Breast epithelium (tissue), 3 donors: ENCODE results near the gene RBM19.

ENCODE experiments used
- CTCF ChIP-seq, 3 donors: fragments of 450-650 bp; IDR thresholded peaks; one replicate each; pipeline ENCODE4 v1.5.1; 2016 to 2017; ENCODE audit warnings: antibody characterized with exemption in 3 of 3, mild to moderate bottlenecking in 3 of 3, moderate library complexity in 3 of 3
- POLR2A ChIP-seq: fragments of 450-650 bp; IDR thresholded peaks from one replicate; pipeline ENCODE4 v1.6.1; 2016; ENCODE audit warnings: antibody characterized with exemption, mild to moderate bottlenecking, moderate library complexity
- POLR2AphosphoS5 ChIP-seq, 3 donors: sonication (generic); formaldehyde crosslinking; IDR thresholded peaks; one replicate each; pipeline ENCODE4 v1.6.1; 2017; ENCODE audit warnings: antibody characterized with exemption in 3 of 3

- no peak for TF ChIP-seq CTCF (IDR thresholded peaks at IDR 0.05)
- no peak for TF ChIP-seq POLR2A
- TF ChIP-seq POLR2AphosphoS5 (IDR thresholded peaks at IDR 0.05), result no peak
Observed at GRCh38 chr12:113774526-113774925, 191.6 kb downstream of the RBM19 start.
